GM12801 (cell line): ENCODE results near the gene CNOT4.

Experiments
- CTCF ChIP-seq: IDR thresholded peaks from one replicate; pipeline ENCODE4 v1.5.1; 2011; ENCODE audit warnings: control low read depth; ENCODE audit not compliant: insufficient read length; ENCODE audit errors: extremely low read depth

Gene CNOT4

GRCh38 chr7:135525426-135525825 is 15.5 kb upstream of the CNOT4 start:
- TF ChIP-seq CTCF = no peak

GRCh38 chr7:135523146-135523545 is 13.2 kb upstream of the CNOT4 start:
- TF ChIP-seq CTCF = no peak

GRCh38 chr7:135522509-135522908 is 12.6 kb upstream of the CNOT4 start:
- TF ChIP-seq CTCF = no peak

- no peak for TF ChIP-seq CTCF
Observed at GRCh38 chr7:135519871-135520270, 10.0 kb upstream of the CNOT4 start.

- TF ChIP-seq CTCF = no peak
Observed at GRCh38 chr7:135519233-135519688, 9.4 kb upstream of the CNOT4 start.

- TF ChIP-seq CTCF = no peak
Observed at GRCh38 chr7:135518748-135519147, 8.8 kb upstream of the CNOT4 start.

GRCh38 chr7:135517060-135517459 is 7.2 kb upstream of the CNOT4 start:
- no peak for TF ChIP-seq CTCF

- TF ChIP-seq CTCF = no peak
Observed at GRCh38 chr7:135514856-135515255, 5.0 kb upstream of the CNOT4 start.
